COLO829 (cell line): ENCODE data around the gene PRPSAP1.
"Not testable (repeated sequence)": the region's sequence is repeated elsewhere in the genome, so short reads cannot be mapped to it uniquely, and the experiment has no call there.

ENCODE experiments used
- DNase-seq: peaks from one replicate; pipeline ENCODE4 v3.0.0; 2012; ENCODE audit warnings: low spot score

Gene PRPSAP1

GRCh38 chr17:76382803-76383545 is 29.3 kb upstream of the PRPSAP1 start:
- peak; percentile 37 for DNase-seq

GRCh38 chr17:76382351-76382802 is 28.7 kb upstream of the PRPSAP1 start:
- DNase-seq: peak; percentile 52

GRCh38 chr17:76381633-76382350 is 28.1 kb upstream of the PRPSAP1 start:
- no peak for DNase-seq

GRCh38 chr17:76379646-76380376 is 26.1 kb upstream of the PRPSAP1 start:
- DNase-seq: no peak

GRCh38 chr17:76379275-76379641 is 25.5 kb upstream of the PRPSAP1 start:
- no peak for DNase-seq

GRCh38 chr17:76378548-76379274 is 25.0 kb upstream of the PRPSAP1 start:
- no peak for DNase-seq

- no peak for DNase-seq
Observed at GRCh38 chr17:76376318-76377133, 22.8 kb upstream of the PRPSAP1 start.

- no peak for DNase-seq
Observed at GRCh38 chr17:76371656-76372628, 18.2 kb upstream of the PRPSAP1 start.

GRCh38 chr17:76370261-76370993 is 16.7 kb upstream of the PRPSAP1 start:
- DNase-seq: no peak

- no peak for DNase-seq
Observed at GRCh38 chr17:76369804-76370203, 16.1 kb upstream of the PRPSAP1 start.

GRCh38 chr17:76369379-76369778 is 15.7 kb upstream of the PRPSAP1 start:
- DNase-seq: no peak

- DNase-seq: no peak
Observed at GRCh38 chr17:76368545-76368944, 14.8 kb upstream of the PRPSAP1 start.

GRCh38 chr17:76367642-76368041 is 13.9 kb upstream of the PRPSAP1 start:
- no peak for DNase-seq

GRCh38 chr17:76366247-76366646 is 12.5 kb upstream of the PRPSAP1 start:
- no peak for DNase-seq

- DNase-seq: no peak
Observed at GRCh38 chr17:76365256-76365903, 11.7 kb upstream of the PRPSAP1 start.

- no peak for DNase-seq
Observed at GRCh38 chr17:76363107-76363842, 9.6 kb upstream of the PRPSAP1 start.

- no peak for DNase-seq
Observed at GRCh38 chr17:76360461-76360860, 6.7 kb upstream of the PRPSAP1 start.

GRCh38 chr17:76359776-76360175 is 6.1 kb upstream of the PRPSAP1 start:
- not testable (repeated sequence) for DNase-seq
